H9 (cell line): ENCODE data around the gene OIT3. TPM values are rescaled to one million over a fixed set of nuclear protein-coding genes. Genes with fewer than 3 reads are reported as not detected.

Experiments used
- DNase-seq: peaks from one replicate; pipeline ENCODE4 v3.0.0-alpha.2; 2017
- H2AFZ ChIP-seq: one replicate; pipeline ENCODE4 v1.6.1; 2013; ENCODE audit warnings: mild to moderate bottlenecking, low read length, control low read depth, moderate library complexity
- H2AK5ac ChIP-seq: 2 replicates; pipeline ENCODE4 v1.6.1; 2013; ENCODE audit warnings: low read length, control low read depth, mixed read lengths; ENCODE audit not compliant: insufficient read length
- H2BK120ac ChIP-seq: one replicate; pipeline ENCODE4 v1.6.1; 2013; ENCODE audit warnings: low read depth, mild to moderate bottlenecking, low read length, control low read depth, inconsistent platforms; ENCODE audit not compliant: poor library complexity, severe bottlenecking
- H2BK12ac ChIP-seq: 2 replicates; pipeline ENCODE4 v1.6.1; 2013; ENCODE audit warnings: low read length, control low read depth, mixed read lengths, low read depth; ENCODE audit not compliant: insufficient read length
- H2BK15ac ChIP-seq: 2 replicates; pipeline ENCODE4 v1.6.1; 2013; ENCODE audit warnings: low read depth, low read length, control low read depth
- H2BK20ac ChIP-seq: one replicate; pipeline ENCODE4 v1.6.1; 2013; ENCODE audit warnings: low read depth, mild to moderate bottlenecking, low read length, control low read depth, inconsistent platforms; ENCODE audit not compliant: poor library complexity, severe bottlenecking
- H2BK5ac ChIP-seq: 2 replicates; pipeline ENCODE4 v1.6.1; 2013; ENCODE audit warnings: low read length, control low read depth, mixed read lengths; ENCODE audit not compliant: insufficient read length
- H3K14ac ChIP-seq: 2 replicates; pipeline ENCODE4 v1.6.1; 2013; ENCODE audit warnings: low read length, control low read depth; ENCODE audit not compliant: insufficient read depth
- H3K18ac ChIP-seq: 2 replicates; pipeline ENCODE4 v1.6.1; 2013; ENCODE audit warnings: low read depth, mild to moderate bottlenecking, mixed read lengths, low read length, control low read depth; ENCODE audit not compliant: insufficient read length
- H3K23ac ChIP-seq: 2 replicates; pipeline ENCODE4 v1.6.1; 2013; ENCODE audit warnings: low read length, control low read depth, mixed read lengths, low read depth; ENCODE audit not compliant: insufficient read length
- H3K23me2 ChIP-seq: 2 replicates; pipeline ENCODE4 v1.6.1; 2013; ENCODE audit warnings: low read depth, mild to moderate bottlenecking, mixed read lengths, low read length, control low read depth; ENCODE audit not compliant: insufficient read length, poor library complexity, severe bottlenecking
- H3K27ac ChIP-seq: 2 replicates; pipeline ENCODE4 v1.5.1; 2013; ENCODE audit warnings: low read length, control low read depth, mixed read lengths, low read depth; ENCODE audit not compliant: insufficient read length
- H3K27me3 ChIP-seq: 2 replicates; pipeline ENCODE4 v1.6.1; 2013; ENCODE audit warnings: low read length, control low read depth, inconsistent platforms; ENCODE audit not compliant: insufficient read depth
- H3K4ac ChIP-seq: 2 replicates; pipeline ENCODE4 v1.6.1; 2013; ENCODE audit warnings: low read depth, mild to moderate bottlenecking, control low read depth, inconsistent platforms, low read length, moderate library complexity
- H3K4me1 ChIP-seq: 2 replicates; pipeline ENCODE4 v1.6.1; 2013; ENCODE audit warnings: low read length, control low read depth, inconsistent platforms; ENCODE audit not compliant: insufficient read depth
- H3K4me2 ChIP-seq: 2 replicates; pipeline ENCODE4 v1.6.1; 2013; ENCODE audit warnings: low read length, control low read depth, mixed read lengths; ENCODE audit not compliant: insufficient read length, insufficient read depth
- H3K56ac ChIP-seq: 2 replicates; pipeline ENCODE4 v1.6.1; 2013; ENCODE audit warnings: low read depth, mild to moderate bottlenecking, mixed read lengths, low read length, control low read depth; ENCODE audit not compliant: insufficient read length
- H3K79me1 ChIP-seq: 2 replicates; pipeline ENCODE4 v1.6.1; 2013; ENCODE audit warnings: low read depth, mild to moderate bottlenecking, moderate library complexity, low read length, control low read depth, inconsistent platforms; ENCODE audit not compliant: insufficient read depth, poor library complexity, severe bottlenecking
- H3K79me2 ChIP-seq: 2 replicates; pipeline ENCODE4 v1.6.1; 2013; ENCODE audit warnings: low read length, control low read depth, inconsistent platforms; ENCODE audit not compliant: insufficient read depth
- H3K9ac ChIP-seq: 2 replicates; pipeline ENCODE4 v1.6.1; 2013; ENCODE audit warnings: low read length, control low read depth, mixed read lengths; ENCODE audit not compliant: insufficient read length; ENCODE audit errors: extremely low read depth
- H3K9me3 ChIP-seq: one replicate; pipeline ENCODE4 v1.6.1; 2013; ENCODE audit warnings: low read depth, low read length, inconsistent platforms; ENCODE audit not compliant: control insufficient read depth
- H3T11ph ChIP-seq: one replicate; pipeline ENCODE4 v1.6.1; 2013; ENCODE audit warnings: mild to moderate bottlenecking, low read length, control low read depth, inconsistent platforms
- H4K20me1 ChIP-seq: one replicate; pipeline ENCODE4 v1.6.1; 2013; ENCODE audit not compliant: control insufficient read depth, insufficient read length, insufficient read depth
- H4K5ac ChIP-seq: 2 replicates; pipeline ENCODE4 v1.6.1; 2013; ENCODE audit warnings: low read depth, mild to moderate bottlenecking, mixed read lengths, low read length, control low read depth; ENCODE audit not compliant: insufficient read length
- H4K8ac ChIP-seq: replicated peaks from 2 replicates; pipeline ENCODE4 v1.6.1; 2013; ENCODE audit warnings: low read length, control low read depth, mixed read lengths, low read depth; ENCODE audit not compliant: insufficient read length
- H4K91ac ChIP-seq: 2 replicates; pipeline ENCODE4 v1.6.1; 2013; ENCODE audit warnings: low read depth, mild to moderate bottlenecking, moderate library complexity, mixed read lengths, low read length, control low read depth; ENCODE audit not compliant: insufficient read length
- H3K27ac Mint-ChIP-seq, 3 experiments: 2 replicates in 2 of 3; 3 replicates in 1 of 3; pipeline ENCODE4 v1.8.0; 2020 to 2021; ENCODE audit warnings: mixed read lengths in 3 of 3, mild to moderate bottlenecking in 1 of 3, moderate library complexity in 1 of 3
- H3K27me3 Mint-ChIP-seq: 2 replicates; pipeline ENCODE4 v1.8.0; 2021; ENCODE audit warnings: low read depth, mild to moderate bottlenecking, moderate library complexity, mixed read lengths
- H3K36me3 Mint-ChIP-seq, 3 experiments: 2 replicates in 2 of 3; 3 replicates in 1 of 3; pipeline ENCODE4 v1.8.0; 2020 to 2021; ENCODE audit warnings: low read depth in 3 of 3, mixed read lengths in 3 of 3; ENCODE audit not compliant: insufficient read depth in 1 of 3
- H3K4me1 Mint-ChIP-seq, 2 experiments: 2 replicates each; pipeline ENCODE4 v1.8.0; 2020; ENCODE audit warnings: mixed read lengths in 2 of 2
- H3K4me3 Mint-ChIP-seq, 2 experiments: 2 replicates in 1 of 2; 3 replicates in 1 of 2; pipeline ENCODE4 v1.8.0; 2020 to 2021; ENCODE audit warnings: mild to moderate bottlenecking in 2 of 2, mixed read lengths in 2 of 2, moderate library complexity in 1 of 2
- H3K9me3 Mint-ChIP-seq, 2 experiments: 2 replicates in 1 of 2; 3 replicates in 1 of 2; pipeline ENCODE4 v1.8.0; 2020; ENCODE audit warnings: mild to moderate bottlenecking in 2 of 2, mixed read lengths in 2 of 2, moderate library complexity in 1 of 2
- CTCF ChIP-seq: fragments of 200-600 bp; sonication (generic); conservative IDR thresholded peaks from 3 replicates; pipeline ENCODE4 v1.8.0; 2021; ENCODE audit warnings: antibody characterized with exemption, mild to moderate bottlenecking
- total RNA-seq: library from RNA; stranded (reverse); gene quantifications from 2 replicates; pipeline ENCODE4 v1.2.1, GENCODE V29; 2021

Gene OIT3
- total RNA-seq, 1 experiment from 2014 or later: not detected

- no peak overlapping the region for H3K23ac ChIP-seq
- no peaks in the 10 kb centered on the region for H3K79me2 ChIP-seq
- Mint-ChIP-seq H3K36me3 (peaks cover 10 to 26% (median 13%) of the 10 kb centered on the region in 3 experiments), H3K27me3 (no peaks in the 10 kb centered on the region), H3K9me3 (peaks cover 13 to 14% of the 10 kb centered on the region in 2 experiments), H3K4me3 (no peak overlapping the region), H3K4me1 (0 out of 4 replicates have a peak, but pooled peaks cover 0 to 2% of the 10 kb centered on the region in 2 experiments), H3K27ac (no peak overlapping the region)
- H2BK15ac ChIP-seq: no peak overlapping the region
- no peaks in the 10 kb centered on the region for H3K23me2 ChIP-seq
- no peaks in the 10 kb centered on the region for H3K9me3 ChIP-seq
- H4K20me1 ChIP-seq: no peaks in the 10 kb centered on the region
- no peak overlapping the region for H3K56ac ChIP-seq
- H2BK120ac ChIP-seq: no peak overlapping the region
- H3K79me1 ChIP-seq: no peaks in the 10 kb centered on the region
- no peak for TF ChIP-seq CTCF
- H3K18ac ChIP-seq: no peak overlapping the region
- H3K27ac ChIP-seq: no peak overlapping the region
- H3K27me3 ChIP-seq: no peaks in the 10 kb centered on the region
- H2AFZ ChIP-seq: no peak overlapping the region
- no peak overlapping the region for H2BK20ac ChIP-seq
- no peak overlapping the region for H2BK12ac ChIP-seq
- H3K4me1 ChIP-seq: no peaks in the 10 kb centered on the region
- H4K8ac ChIP-seq: no peak overlapping the region
- H3K9ac ChIP-seq: no peak overlapping the region
- H3K4me2 ChIP-seq: no peak overlapping the region
- no peak overlapping the region for H3T11ph ChIP-seq
- DNase-seq: no peak
- H3K14ac ChIP-seq: no peak overlapping the region
- H2AK5ac ChIP-seq: no peak overlapping the region
- no peak overlapping the region for H3K4ac ChIP-seq
- H4K91ac ChIP-seq: no peak overlapping the region
- H4K5ac ChIP-seq: no peak overlapping the region
- H2BK5ac ChIP-seq: no peak overlapping the region
Measured at GRCh38 chr10:72855129-72855528, 38.4 kb upstream of the OIT3 start.
